HCT116 (cell line): ENCODE results near the gene PRKG1. TPM values are rescaled to one million over a fixed set of nuclear protein-coding genes. Genes with fewer than 3 reads are reported as not detected.

Source experiments
- ATAC-seq: fragments of 200-7000 bp; cut with Tn5 transposase; 2 replicates; pipeline ENCODE4 v1.9.1; 2020; ENCODE audit warnings: mild to moderate bottlenecking, moderate library complexity
- BruUV-seq: library from RNA; stranded (reverse); fragments of 400-500 nt; replicated peaks from 2 replicates; lab custom pipeline; 2021; lab: Mats Ljungman, UMichigan
- CTCF ChIA-PET: fragments of 300-600 bp; sonication (Branson Sonifier 250); formaldehyde crosslinking; loops from one replicate; lab custom pipeline; 2021; ENCODE audit warnings: antibody characterized with exemption; lab: Charles Lee
- POLR2A ChIA-PET: fragments of 300-600, 350-600 bp; sonication (Branson Sonifier 250); formaldehyde crosslinking; loops from one replicate; lab custom pipeline; 2021; ENCODE audit warnings: antibody characterized with exemption; lab: Charles Lee
- RAD21 ChIA-PET, 2 experiments: fragments of 300-600 bp; sonication (Branson Sonifier 250); formaldehyde crosslinking; loops; one replicate each; lab custom pipeline; 2023; ENCODE audit warnings: low total read pairs in 2 of 2; ENCODE audit not compliant: uncharacterized antibody in 2 of 2, unreplicated experiment in 2 of 2, low non-redundant PET in 1 of 2; lab: Charles Lee
- DNase-seq: peaks from one replicate; pipeline ENCODE4 v3.0.0-alpha.2; 2010; ENCODE audit warnings: low read depth, low spot score
- H2AFZ ChIP-seq: fragments of 200-600 bp; shearing (Covaris generic), sonication (generic); 2 replicates; pipeline ENCODE4 v1.6.1; 2017; ENCODE audit warnings: low read depth, mixed run types, mixed read lengths, antibody characterized with exemption, low read length; ENCODE audit not compliant: poor library complexity, severe bottlenecking
- H3K27ac ChIP-seq: 2 replicates; pipeline ENCODE4 v1.5.1; 2012; ENCODE audit warnings: low read depth, low read length
- H3K27me3 ChIP-seq: fragments of 200-600 bp; sonication (generic); 2 replicates; pipeline ENCODE4 v1.6.1; 2016; ENCODE audit warnings: mixed run types, low read length, mixed read lengths; ENCODE audit not compliant: insufficient read depth
- H3K36me3 ChIP-seq, 2 experiments: fragments of 200-500 bp in 1 of 2; fragments of 200-600 bp in 1 of 2; sonication (Bioruptor generic) in 1 of 2; sonication (generic) in 1 of 2; 2 replicates each; pipeline versions ENCODE4 v1.5.1 to v1.6.1; 2014 to 2016; ENCODE audit warnings: low read length in 2 of 2, inconsistent platforms in 1 of 2, mixed read lengths in 1 of 2, mixed run types in 1 of 2; ENCODE audit not compliant: insufficient read depth in 2 of 2, control insufficient read depth in 1 of 2
- H3K4me1 ChIP-seq, 2 experiments: fragments of 200-600 bp in 1 of 2; sonication (generic) in 1 of 2; 2 replicates each; pipeline versions ENCODE4 v1.5.1 to v1.6.1; 2012 to 2017; ENCODE audit warnings: low read length in 2 of 2, inconsistent platforms in 1 of 2, mild to moderate bottlenecking in 1 of 2, mixed read lengths in 1 of 2, mixed run types in 1 of 2, moderate library complexity in 1 of 2; ENCODE audit not compliant: insufficient read depth in 2 of 2, control insufficient read depth in 1 of 2
- H3K4me2 ChIP-seq: fragments of 200-600 bp; sonication (generic); 2 replicates; pipeline ENCODE4 v1.6.1; 2017; ENCODE audit warnings: mixed run types, low read length, mixed read lengths
- H3K4me3 ChIP-seq, 2 experiments: fragments of 200-600 bp in 1 of 2; sonication (generic) in 1 of 2; replicated peaks in 1 of 2; 2 replicates each; pipeline ENCODE4 v1.5.1; 2011 to 2016; ENCODE audit warnings: low read length in 2 of 2, control low read depth in 1 of 2, low read depth in 1 of 2, mild to moderate bottlenecking in 1 of 2, mixed read lengths in 1 of 2, mixed run types in 1 of 2
- H3K79me2 ChIP-seq: fragments of 200-600 bp; sonication (generic); 2 replicates; pipeline ENCODE4 v1.6.1; 2017; ENCODE audit warnings: mild to moderate bottlenecking, mixed run types, low read length, moderate library complexity, mixed read lengths; ENCODE audit not compliant: insufficient read depth
- H3K9ac ChIP-seq: fragments of 200-600 bp; sonication (generic); 2 replicates; pipeline ENCODE4 v1.6.1; 2016; ENCODE audit warnings: low read length, mixed read lengths
- H3K9me2 ChIP-seq: fragments of 200-600 bp; sonication (generic), shearing (Covaris generic); 2 replicates; pipeline ENCODE4 v1.6.1; 2017; ENCODE audit warnings: mixed run types, mild to moderate bottlenecking, moderate library complexity; ENCODE audit not compliant: insufficient read depth
- H3K9me3 ChIP-seq, 2 experiments: fragments of 200-500 bp in 1 of 2; fragments of 200-600 bp in 1 of 2; sonication (Bioruptor generic) in 1 of 2; sonication (generic) in 1 of 2; 2 replicates each; pipeline ENCODE4 v1.6.1; 2014 to 2017; ENCODE audit warnings: low read length in 2 of 2, mixed read lengths in 2 of 2, inconsistent platforms in 1 of 2, low read depth in 1 of 2, mild to moderate bottlenecking in 1 of 2, mixed run types in 1 of 2, moderate library complexity in 1 of 2; ENCODE audit not compliant: control insufficient read depth in 1 of 2, insufficient read depth in 1 of 2
- H4K20me1 ChIP-seq: fragments of 200-600 bp; sonication (generic), shearing (Covaris generic); 2 replicates; pipeline ENCODE4 v1.6.1; 2017; ENCODE audit warnings: mixed run types, mild to moderate bottlenecking, moderate library complexity; ENCODE audit not compliant: insufficient read depth
- CBX3 ChIP-seq: IDR thresholded peaks from 2 replicates; pipeline ENCODE4 v1.6.1; 2012; ENCODE audit warnings: low read depth
- EGR1 ChIP-seq: IDR thresholded peaks from 2 replicates; pipeline ENCODE4 v1.6.1; 2012; ENCODE audit warnings: low read depth
- EZH2 ChIP-seq: fragments of 200-600 bp; sonication (generic); IDR thresholded peaks from 2 replicates; pipeline ENCODE4 v1.6.1; 2017; ENCODE audit warnings: antibody characterized with exemption, mixed run types
- EZH2phosphoT487 ChIP-seq: fragments of 200-600 bp; IDR thresholded peaks from 2 replicates; pipeline ENCODE4 v1.6.1; 2018; ENCODE audit warnings: antibody characterized with exemption, borderline replicate concordance
- FOSL1 ChIP-seq: IDR thresholded peaks from 2 replicates; pipeline ENCODE4 v1.6.1; 2012; ENCODE audit warnings: low read depth
- JUND ChIP-seq: IDR thresholded peaks from 2 replicates; pipeline ENCODE4 v1.6.1; 2012
- POLR2AphosphoS5 ChIP-seq: IDR thresholded peaks from 2 replicates; pipeline ENCODE4 v1.6.1; 2011; ENCODE audit warnings: mild to moderate bottlenecking, low read depth, low read length, moderate library complexity
- RAD21 ChIP-seq: IDR thresholded peaks from 2 replicates; pipeline ENCODE4 v1.6.1; 2012; ENCODE audit warnings: low read depth, mild to moderate bottlenecking
- SP1 ChIP-seq: IDR thresholded peaks from 2 replicates; pipeline ENCODE4 v1.6.1; 2012; ENCODE audit warnings: low read depth
- SRF ChIP-seq: IDR thresholded peaks from 2 replicates; pipeline ENCODE4 v1.6.1; 2012; ENCODE audit warnings: low read depth
- ZNF274 ChIP-seq: fragments of 200-500 bp; sonication (Bioruptor generic); IDR thresholded peaks from 2 replicates; pipeline ENCODE4 v1.6.1; 2014; ENCODE audit warnings: mild to moderate bottlenecking, low read depth, low read length, inconsistent platforms
- intact Hi-C: fragments of 100-400 bp; cut with micrococcal nuclease; formaldehyde crosslinking; loops from 2 replicates; pipeline ENCODE4 v1.10.0; 2022
- total RNA-seq: library from RNA; stranded (reverse); gene quantifications from one replicate; pipeline ENCODE4 v1.2.1, GENCODE V29; 2021; ENCODE audit not compliant: unreplicated experiment
- TF ChIP-seq, protein P1 (sequence below): IDR thresholded peaks from 2 replicates; pipeline ENCODE4 v1.6.1; 2012; ENCODE audit warnings: low read depth
- TF ChIP-seq, protein P2 (sequence below), 3 experiments: fragments of 200-600 bp in 1 of 3; sonication (generic) in 1 of 3; IDR thresholded peaks in 2 of 3; conservative IDR thresholded peaks in 1 of 3; 2 replicates each; pipeline ENCODE4 v1.5.1; 2012 to 2017; ENCODE audit warnings: low read depth in 2 of 3, low read length in 2 of 3, antibody characterized with exemption in 1 of 3, borderline replicate concordance in 1 of 3, control low read depth in 1 of 3, mild to moderate bottlenecking in 1 of 3, mixed read lengths in 1 of 3, mixed run types in 1 of 3, moderate library complexity in 1 of 3; ENCODE audit not compliant: insufficient read depth in 1 of 3
- TF ChIP-seq, protein P3 (sequence below): IDR thresholded peaks from 2 replicates; pipeline ENCODE4 v1.6.1; 2012
- TF ChIP-seq, protein P4 (sequence below): IDR thresholded peaks from 2 replicates; pipeline ENCODE4 v1.6.1; 2011; ENCODE audit warnings: mild to moderate bottlenecking, low read length, moderate library complexity; ENCODE audit not compliant: insufficient replicate concordance; ENCODE audit errors: extremely low read depth

Gene PRKG1
- total RNA-seq, 1 experiment from 2014 or later: 1.4 TPM

DNA sequence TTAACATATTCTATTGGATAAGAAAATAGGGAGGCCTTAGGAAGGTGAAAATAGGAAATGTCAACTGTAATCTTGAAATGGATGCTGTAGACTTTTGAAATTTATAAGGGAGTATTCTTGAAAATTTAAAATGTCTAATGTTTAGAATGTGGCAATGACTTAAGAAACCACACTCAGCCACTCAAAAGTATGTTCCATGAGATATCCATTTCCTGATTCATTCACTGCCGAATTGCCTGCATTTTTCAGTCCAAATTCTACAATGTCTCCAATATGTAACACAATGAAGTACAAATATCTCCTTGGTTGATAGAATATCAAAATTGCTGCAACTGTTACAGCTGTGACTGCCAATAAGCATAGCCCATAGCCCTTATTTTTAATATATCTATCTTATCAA lies 25.9 kb downstream of the PRKG1 start (continued):
- TF ChIP-seq CBX3: no peak
- TF ChIP-seq FOSL1: no peak
- no peak for TF ChIP-seq SP1

DNA sequence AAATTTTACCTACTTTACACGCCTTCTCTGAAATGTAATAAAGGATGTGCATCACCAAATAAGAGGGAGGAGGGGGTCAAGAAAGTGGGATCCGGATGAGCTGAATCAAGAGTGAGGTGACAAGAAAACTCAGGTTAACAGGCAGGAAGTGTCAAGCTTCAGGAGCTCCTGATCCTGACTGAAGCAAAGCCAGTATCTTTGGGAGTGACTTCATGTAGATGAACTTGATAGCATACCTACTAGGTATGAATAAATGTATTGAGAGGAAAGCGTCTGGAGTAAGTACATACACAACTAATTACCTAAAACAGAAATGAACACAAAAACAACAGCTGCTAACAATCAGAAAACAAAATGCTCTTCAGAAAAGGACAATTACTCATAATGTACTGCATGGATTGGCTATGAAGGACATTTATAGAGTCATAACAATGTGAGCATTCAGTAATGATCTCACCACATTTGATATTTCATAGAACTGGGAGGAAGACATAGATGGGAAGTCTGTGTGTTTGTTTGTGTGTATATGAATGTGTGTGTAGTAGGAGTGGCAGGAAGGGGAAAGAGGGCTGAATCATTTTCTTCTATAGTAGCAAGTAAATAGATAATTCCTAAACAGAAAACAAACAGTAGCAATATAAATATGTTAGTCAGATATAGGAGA lies 29.4 kb downstream of the PRKG1 start:
- ChIA-PET CTCF (interaction anchor here (1.0 kb wide), 1 partner anchor 12 kb away, joined by 4 read pairs; no protein-coding TSS in a partner anchor), RAD21 (no interaction called here), POLR2A (no interaction called here)
- H3K27ac ChIP-seq: no peak overlapping the region
- intact Hi-C loops: no loop called here
- H3K4me2 ChIP-seq: no peak overlapping the region
- DNase-seq (no peak), ATAC-seq (no peak)
- H3K79me2 ChIP-seq: no peaks in the 10 kb centered on the region
- H4K20me1 ChIP-seq: no peaks in the 10 kb centered on the region; the same call in 1 of the 2 replicates
- H3K4me1 ChIP-seq: no peaks in the 10 kb centered on the region
- no TSS peak for BruUV-seq
- TF ChIP-seq, protein P1, sequence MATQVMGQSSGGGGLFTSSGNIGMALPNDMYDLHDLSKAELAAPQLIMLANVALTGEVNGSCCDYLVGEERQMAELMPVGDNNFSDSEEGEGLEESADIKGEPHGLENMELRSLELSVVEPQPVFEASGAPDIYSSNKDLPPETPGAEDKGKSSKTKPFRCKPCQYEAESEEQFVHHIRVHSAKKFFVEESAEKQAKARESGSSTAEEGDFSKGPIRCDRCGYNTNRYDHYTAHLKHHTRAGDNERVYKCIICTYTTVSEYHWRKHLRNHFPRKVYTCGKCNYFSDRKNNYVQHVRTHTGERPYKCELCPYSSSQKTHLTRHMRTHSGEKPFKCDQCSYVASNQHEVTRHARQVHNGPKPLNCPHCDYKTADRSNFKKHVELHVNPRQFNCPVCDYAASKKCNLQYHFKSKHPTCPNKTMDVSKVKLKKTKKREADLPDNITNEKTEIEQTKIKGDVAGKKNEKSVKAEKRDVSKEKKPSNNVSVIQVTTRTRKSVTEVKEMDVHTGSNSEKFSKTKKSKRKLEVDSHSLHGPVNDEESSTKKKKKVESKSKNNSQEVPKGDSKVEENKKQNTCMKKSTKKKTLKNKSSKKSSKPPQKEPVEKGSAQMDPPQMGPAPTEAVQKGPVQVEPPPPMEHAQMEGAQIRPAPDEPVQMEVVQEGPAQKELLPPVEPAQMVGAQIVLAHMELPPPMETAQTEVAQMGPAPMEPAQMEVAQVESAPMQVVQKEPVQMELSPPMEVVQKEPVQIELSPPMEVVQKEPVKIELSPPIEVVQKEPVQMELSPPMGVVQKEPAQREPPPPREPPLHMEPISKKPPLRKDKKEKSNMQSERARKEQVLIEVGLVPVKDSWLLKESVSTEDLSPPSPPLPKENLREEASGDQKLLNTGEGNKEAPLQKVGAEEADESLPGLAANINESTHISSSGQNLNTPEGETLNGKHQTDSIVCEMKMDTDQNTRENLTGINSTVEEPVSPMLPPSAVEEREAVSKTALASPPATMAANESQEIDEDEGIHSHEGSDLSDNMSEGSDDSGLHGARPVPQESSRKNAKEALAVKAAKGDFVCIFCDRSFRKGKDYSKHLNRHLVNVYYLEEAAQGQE: no peak
- TF ChIP-seq EGR1 (no peak), SP1 (no peak), RAD21 (no peak), CBX3 (no peak), ZNF274 (no peak), JUND (no peak), POLR2AphosphoS5 (no peak), EZH2 (no peak), FOSL1 (no peak), EZH2phosphoT487 (no peak), SRF (no peak)
- TF ChIP-seq, protein P2, sequence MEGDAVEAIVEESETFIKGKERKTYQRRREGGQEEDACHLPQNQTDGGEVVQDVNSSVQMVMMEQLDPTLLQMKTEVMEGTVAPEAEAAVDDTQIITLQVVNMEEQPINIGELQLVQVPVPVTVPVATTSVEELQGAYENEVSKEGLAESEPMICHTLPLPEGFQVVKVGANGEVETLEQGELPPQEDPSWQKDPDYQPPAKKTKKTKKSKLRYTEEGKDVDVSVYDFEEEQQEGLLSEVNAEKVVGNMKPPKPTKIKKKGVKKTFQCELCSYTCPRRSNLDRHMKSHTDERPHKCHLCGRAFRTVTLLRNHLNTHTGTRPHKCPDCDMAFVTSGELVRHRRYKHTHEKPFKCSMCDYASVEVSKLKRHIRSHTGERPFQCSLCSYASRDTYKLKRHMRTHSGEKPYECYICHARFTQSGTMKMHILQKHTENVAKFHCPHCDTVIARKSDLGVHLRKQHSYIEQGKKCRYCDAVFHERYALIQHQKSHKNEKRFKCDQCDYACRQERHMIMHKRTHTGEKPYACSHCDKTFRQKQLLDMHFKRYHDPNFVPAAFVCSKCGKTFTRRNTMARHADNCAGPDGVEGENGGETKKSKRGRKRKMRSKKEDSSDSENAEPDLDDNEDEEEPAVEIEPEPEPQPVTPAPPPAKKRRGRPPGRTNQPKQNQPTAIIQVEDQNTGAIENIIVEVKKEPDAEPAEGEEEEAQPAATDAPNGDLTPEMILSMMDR (IDR thresholded peaks at IDR 0.05 in 2 of 3, conservative IDR thresholded peaks at IDR 0.05 in 1 of 3; ENCODE audit: borderline replicate concordance in 1 of 3, insufficient read depth in 1 of 3, low read depth in 2 of 3, low read length in 2 of 3): no peak
- TF ChIP-seq, protein P3, sequence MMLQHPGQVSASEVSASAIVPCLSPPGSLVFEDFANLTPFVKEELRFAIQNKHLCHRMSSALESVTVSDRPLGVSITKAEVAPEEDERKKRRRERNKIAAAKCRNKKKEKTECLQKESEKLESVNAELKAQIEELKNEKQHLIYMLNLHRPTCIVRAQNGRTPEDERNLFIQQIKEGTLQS: no peak
- TF ChIP-seq, protein P4, sequence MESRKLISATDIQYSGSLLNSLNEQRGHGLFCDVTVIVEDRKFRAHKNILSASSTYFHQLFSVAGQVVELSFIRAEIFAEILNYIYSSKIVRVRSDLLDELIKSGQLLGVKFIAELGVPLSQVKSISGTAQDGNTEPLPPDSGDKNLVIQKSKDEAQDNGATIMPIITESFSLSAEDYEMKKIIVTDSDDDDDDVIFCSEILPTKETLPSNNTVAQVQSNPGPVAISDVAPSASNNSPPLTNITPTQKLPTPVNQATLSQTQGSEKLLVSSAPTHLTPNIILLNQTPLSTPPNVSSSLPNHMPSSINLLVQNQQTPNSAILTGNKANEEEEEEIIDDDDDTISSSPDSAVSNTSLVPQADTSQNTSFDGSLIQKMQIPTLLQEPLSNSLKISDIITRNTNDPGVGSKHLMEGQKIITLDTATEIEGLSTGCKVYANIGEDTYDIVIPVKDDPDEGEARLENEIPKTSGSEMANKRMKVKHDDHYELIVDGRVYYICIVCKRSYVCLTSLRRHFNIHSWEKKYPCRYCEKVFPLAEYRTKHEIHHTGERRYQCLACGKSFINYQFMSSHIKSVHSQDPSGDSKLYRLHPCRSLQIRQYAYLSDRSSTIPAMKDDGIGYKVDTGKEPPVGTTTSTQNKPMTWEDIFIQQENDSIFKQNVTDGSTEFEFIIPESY: no peak
- H3K27me3 ChIP-seq: peaks cover 42% of the 10 kb centered on the region
- H3K4me3 ChIP-seq: no peak overlapping the region
- no peak overlapping the region for H2AFZ ChIP-seq
- no peak overlapping the region for H3K9ac ChIP-seq
- H3K9me3 ChIP-seq: no peaks in the 10 kb centered on the region
- H3K9me2 ChIP-seq: no peaks in the 10 kb centered on the region
- H3K36me3 ChIP-seq: no peaks in the 10 kb centered on the region
